NCI-H2171 (cell line): ENCODE data around the gene OR56A1.

Experiments
- DNase-seq: peaks from one replicate; lab custom pipeline; 2025; lab: John Stamatoyannopoulos, UW

Gene OR56A1

DNA sequence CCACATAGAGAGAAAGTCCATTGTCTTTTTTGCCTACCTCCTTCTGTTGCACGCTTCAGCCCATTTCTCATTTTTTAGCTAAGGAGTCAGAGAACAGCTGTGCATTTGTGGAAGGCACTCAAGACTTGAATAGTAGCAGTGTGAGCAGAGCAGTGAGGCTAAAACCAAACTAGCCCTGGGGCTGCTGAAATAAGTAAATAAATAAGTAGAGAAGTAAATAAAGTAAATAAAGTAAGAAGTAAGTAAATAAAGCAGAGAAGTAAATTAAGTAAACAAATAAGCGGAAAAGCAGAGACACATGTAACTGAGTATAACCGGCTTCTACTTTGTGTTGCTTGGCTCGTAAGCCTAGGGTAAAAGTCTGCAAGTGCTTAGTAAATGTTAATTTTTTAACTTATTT lies 41.4 kb downstream of the OR56A1 start:
- DNase-seq: no peak

DNA sequence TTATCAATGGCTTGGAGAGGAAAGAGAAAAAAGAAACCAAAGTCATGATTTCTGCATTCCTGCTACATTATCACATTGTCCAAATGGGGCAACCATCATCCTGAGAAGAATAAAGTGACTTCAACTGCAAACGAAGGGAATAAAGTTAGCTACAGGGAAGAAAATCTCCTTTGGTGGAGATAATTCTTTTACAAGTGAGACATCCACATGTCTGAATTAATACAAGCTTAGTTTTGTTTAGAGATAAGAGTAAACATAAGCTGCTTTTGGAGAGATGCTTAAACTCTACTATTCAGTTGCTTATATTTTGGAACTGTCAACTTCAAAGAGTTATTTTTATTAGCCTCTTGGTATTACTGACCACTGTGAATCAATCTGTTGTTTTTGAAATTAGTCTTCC lies 43.7 kb downstream of the OR56A1 start, which contains the start of gene OR52L1:
TSS of gene OR52L1 (minus strand) at position 101 of the 400 bp plus-strand sequence. CDS start at position 46, 55 bp downstream.
- DNase-seq: no peak

DNA sequence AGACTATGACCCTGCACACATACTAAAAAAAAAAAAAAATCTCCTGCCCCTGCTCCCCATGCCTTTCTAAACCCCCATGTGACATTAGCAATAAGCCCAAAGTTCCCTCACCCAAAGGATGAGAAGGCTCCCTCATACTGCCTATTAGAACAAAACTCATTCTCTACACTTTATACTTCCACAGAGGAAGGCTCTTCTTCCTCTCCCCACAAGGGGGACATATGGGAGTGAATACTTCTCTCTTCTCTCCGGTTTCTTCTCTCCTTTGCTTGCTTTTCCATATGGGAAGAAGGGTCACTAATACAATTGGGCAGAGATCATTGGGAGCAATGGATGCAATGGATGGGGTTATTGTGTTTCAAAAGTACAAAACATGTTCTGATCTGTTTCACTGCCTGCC lies 47.1 kb downstream of the OR56A1 start:
- no peak for DNase-seq

DNA sequence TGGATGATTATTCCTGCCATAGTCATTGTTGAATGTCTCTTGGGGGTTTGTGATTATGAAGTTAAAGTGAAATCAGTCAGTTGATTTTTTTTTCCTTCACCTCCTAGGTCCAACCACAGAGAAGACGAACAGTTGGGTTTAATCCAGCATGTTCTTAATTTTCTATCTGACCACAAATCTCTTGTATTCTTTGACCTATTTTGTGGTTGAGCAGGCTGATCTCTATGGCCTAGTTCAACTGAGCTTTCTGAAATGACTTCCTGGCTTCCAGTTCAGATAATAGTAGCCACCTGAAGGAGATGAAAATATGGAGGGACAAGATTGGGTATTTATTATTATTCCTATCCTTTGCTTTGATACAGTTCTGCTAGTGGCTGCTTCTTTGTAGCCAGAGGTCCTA lies 57.0 kb downstream of the OR56A1 start:
- no peak for DNase-seq
